Measurements from ENCODE around the gene ARPC1A. TPM values are rescaled to one million over a fixed set of nuclear protein-coding genes. Genes with fewer than 3 reads are reported as not detected.

The ARPC1A gene
- total RNA-seq, 1 experiment from 2014 or later, result 149 TPM

DNA sequence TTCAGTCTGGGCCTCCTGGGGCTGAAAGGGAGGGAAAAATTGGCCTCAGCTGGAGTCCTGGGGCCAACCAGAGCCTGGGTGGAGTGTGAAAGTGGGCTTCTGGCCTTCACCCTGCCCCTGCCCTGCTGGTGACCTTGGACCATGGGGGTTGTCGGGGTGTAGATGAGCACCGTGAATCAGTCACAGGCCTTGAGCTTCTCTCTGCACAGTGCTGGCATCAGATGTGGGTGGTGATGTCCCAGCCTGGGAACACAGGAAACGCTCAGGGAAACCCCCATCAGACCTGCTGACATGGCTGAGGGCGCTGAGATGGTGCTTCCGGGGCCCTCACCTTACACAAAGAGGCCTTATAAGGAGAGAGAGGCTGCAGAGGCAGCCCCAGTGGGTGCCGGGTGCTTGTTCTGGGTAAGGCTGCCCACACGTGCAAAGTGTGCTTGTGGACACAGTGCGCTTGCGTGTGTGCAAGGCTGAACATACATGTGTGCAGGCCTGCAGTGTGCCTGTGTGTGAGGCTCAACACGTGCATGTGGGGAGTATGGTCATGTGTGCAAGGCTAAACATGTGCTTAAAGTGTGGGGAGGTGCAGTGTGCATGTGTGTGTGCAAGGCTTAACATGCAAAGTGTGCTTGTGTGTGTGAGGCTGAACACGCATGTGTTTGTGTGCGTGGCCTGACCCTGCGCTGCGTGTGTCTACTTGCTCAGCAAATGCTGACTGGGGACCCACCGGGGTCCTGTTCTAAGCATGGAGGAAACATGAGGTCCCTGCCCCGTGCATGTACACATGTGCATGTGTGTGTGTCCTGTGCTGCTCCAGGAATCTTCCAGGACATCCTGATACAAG lies 55.3 kb downstream of the ARPC1A start:
- Mint-ChIP-seq H3K9me3 (ENCODE audit: unreplicated experiment) (no peaks in the 10 kb centered on the region), H3K36me3 (ENCODE audit: insufficient read depth, unreplicated experiment) (peaks cover 43% of the 10 kb centered on the region), H3K4me3 (ENCODE audit: unreplicated experiment) (no peak overlapping the region), H3K4me1 (ENCODE audit: insufficient read depth, unreplicated experiment) (peaks cover 18% of the 10 kb centered on the region), H3K27ac (ENCODE audit: low read depth, unreplicated experiment) (no peak overlapping the region), H3K27me3 (ENCODE audit: insufficient read depth, unreplicated experiment) (no peaks in the 10 kb centered on the region)
- TF ChIP-seq, protein P1, sequence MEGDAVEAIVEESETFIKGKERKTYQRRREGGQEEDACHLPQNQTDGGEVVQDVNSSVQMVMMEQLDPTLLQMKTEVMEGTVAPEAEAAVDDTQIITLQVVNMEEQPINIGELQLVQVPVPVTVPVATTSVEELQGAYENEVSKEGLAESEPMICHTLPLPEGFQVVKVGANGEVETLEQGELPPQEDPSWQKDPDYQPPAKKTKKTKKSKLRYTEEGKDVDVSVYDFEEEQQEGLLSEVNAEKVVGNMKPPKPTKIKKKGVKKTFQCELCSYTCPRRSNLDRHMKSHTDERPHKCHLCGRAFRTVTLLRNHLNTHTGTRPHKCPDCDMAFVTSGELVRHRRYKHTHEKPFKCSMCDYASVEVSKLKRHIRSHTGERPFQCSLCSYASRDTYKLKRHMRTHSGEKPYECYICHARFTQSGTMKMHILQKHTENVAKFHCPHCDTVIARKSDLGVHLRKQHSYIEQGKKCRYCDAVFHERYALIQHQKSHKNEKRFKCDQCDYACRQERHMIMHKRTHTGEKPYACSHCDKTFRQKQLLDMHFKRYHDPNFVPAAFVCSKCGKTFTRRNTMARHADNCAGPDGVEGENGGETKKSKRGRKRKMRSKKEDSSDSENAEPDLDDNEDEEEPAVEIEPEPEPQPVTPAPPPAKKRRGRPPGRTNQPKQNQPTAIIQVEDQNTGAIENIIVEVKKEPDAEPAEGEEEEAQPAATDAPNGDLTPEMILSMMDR (IDR thresholded peaks at IDR 0.05; ENCODE audit: unreplicated experiment), result no peak
- DNase-seq (ENCODE audit: unreplicated experiment), result no peak
- CTCF ChIA-PET, result interaction anchor here (0.6 to 1.1 kb wide), 2 partner anchors 9 to 45 kb away, joined by 3 read pairs; no protein-coding TSS in a partner anchor
- intact Hi-C loops (cut with micrococcal nuclease), result no loop called here
- POLR2A ChIA-PET, result interaction anchor here (2.9 kb wide), 1 partner anchor 27 kb away, joined by 36 read pairs; the partner anchor contains the start of genes BUD31 and PDAP1
- BruUV-seq (replicated peaks), result no TSS peak

DNA sequence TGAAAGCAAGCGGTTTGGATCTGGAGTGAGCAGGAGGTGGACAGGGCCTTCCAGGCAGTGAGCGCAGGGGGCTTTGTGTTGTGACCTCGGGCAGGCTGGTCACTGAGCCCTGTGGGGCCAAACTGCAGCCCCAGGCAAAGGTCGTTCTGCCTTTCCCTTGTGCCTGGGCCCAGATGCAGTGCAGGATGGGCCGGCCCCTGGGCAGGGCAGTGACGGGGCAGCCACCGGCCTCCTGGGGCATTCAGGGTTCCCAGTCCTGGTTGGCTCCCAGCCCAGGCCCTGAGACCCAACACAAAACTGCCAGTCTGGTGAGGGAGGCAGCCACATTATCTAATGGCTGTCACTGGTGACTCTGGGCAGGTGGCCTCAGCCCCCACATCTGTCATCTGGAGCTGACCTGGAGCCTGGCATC lies 56.0 kb downstream of the ARPC1A start:
- Mint-ChIP-seq H3K4me1 (ENCODE audit: insufficient read depth, unreplicated experiment) (peaks cover 18% of the 10 kb centered on the region), H3K9me3 (ENCODE audit: unreplicated experiment) (no peaks in the 10 kb centered on the region), H3K27ac (ENCODE audit: low read depth, unreplicated experiment) (no peak overlapping the region), H3K27me3 (ENCODE audit: insufficient read depth, unreplicated experiment) (no peaks in the 10 kb centered on the region), H3K4me3 (ENCODE audit: unreplicated experiment) (no peak overlapping the region), H3K36me3 (ENCODE audit: insufficient read depth, unreplicated experiment) (peaks cover 42% of the 10 kb centered on the region)
- intact Hi-C loops (cut with micrococcal nuclease), result no loop called here
- no TSS peak for BruUV-seq (replicated peaks)
- POLR2A ChIA-PET, result interaction anchor here (1.1 kb wide), 1 partner anchor 27 kb away, joined by 3 read pairs; the partner anchor contains the start of gene BUD31
- TF ChIP-seq, protein P1 (IDR thresholded peaks at IDR 0.05; ENCODE audit: unreplicated experiment), result no peak
- DNase-seq (ENCODE audit: unreplicated experiment), result no peak
- CTCF ChIA-PET, result no interaction called here

DNA sequence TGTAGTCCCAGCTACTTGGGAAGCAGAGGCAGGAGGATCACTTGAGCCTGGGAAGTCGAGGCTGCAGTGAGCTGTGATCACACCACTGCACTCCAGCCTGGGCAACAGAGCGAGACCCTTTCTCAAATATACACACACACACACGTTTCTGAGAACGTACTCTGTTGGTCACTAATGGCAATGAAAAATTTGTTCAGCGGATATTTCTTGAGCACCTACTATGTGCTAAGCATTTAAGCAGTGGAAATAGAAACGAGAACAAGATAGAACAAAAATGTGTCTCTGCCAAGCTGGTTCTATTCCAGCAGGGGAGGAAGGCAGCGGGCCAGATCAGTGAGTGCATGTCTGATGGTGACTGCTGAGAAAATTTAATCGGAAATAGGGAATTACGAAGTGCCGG lies 57.5 kb downstream of the ARPC1A start:
- DNase-seq (ENCODE audit: unreplicated experiment), result no peak
- Mint-ChIP-seq H3K4me3 (ENCODE audit: unreplicated experiment) (no peak overlapping the region), H3K27ac (ENCODE audit: low read depth, unreplicated experiment) (no peak overlapping the region), H3K36me3 (ENCODE audit: insufficient read depth, unreplicated experiment) (peaks cover 43% of the 10 kb centered on the region), H3K9me3 (ENCODE audit: unreplicated experiment) (no peaks in the 10 kb centered on the region), H3K27me3 (ENCODE audit: insufficient read depth, unreplicated experiment) (no peaks in the 10 kb centered on the region), H3K4me1 (ENCODE audit: insufficient read depth, unreplicated experiment) (peaks cover 18% of the 10 kb centered on the region)
- ChIA-PET POLR2A (interaction anchor here (1.0 kb wide), 1 partner anchor 25 kb away, joined by 3 read pairs; no protein-coding TSS in a partner anchor), CTCF (interaction anchor here (1.2 kb wide), 1 partner anchor 18 kb away, joined by 3 read pairs; no protein-coding TSS in a partner anchor)
- TF ChIP-seq, protein P1 (IDR thresholded peaks at IDR 0.05; ENCODE audit: unreplicated experiment), result no peak
- intact Hi-C loops (cut with micrococcal nuclease), result no loop called here
- BruUV-seq (replicated peaks), result no TSS peak

DNA sequence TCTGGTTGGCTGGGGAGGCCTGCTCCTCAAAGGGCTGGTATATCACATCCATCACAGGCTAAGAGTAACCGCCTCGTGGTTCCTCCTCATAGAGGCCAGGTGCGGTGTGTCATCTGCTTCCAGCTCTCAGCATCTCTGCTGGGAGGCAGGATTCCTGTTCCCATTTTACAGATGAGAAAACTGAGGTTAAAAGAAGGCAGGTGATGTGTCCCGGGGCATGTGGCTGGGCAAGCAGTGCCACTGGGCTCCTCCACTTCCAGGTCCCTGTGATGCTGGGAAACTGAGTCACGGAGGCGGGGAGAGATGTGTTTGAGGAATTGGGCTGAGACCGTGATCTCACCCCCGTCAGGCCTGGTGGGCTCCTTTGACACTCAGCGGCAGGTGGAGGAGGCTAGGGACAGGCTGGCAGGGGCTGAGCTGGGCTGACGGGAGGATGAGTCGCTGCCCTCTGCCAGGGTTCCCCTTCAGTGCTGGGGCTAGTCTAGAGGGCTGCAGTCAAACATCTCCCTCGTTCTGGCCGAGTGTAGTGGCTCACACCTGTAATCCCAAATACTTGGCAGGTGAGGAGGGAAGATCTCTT lies 58.2 kb downstream of the ARPC1A start:
- H3K4me3 Mint-ChIP-seq (ENCODE audit: unreplicated experiment), result no peak overlapping the region
- DNase-seq (ENCODE audit: unreplicated experiment), result no peak
- peaks cover 17% of the 10 kb centered on the region for H3K4me1 Mint-ChIP-seq (ENCODE audit: insufficient read depth, unreplicated experiment)
- TF ChIP-seq, protein P1 (IDR thresholded peaks at IDR 0.05; ENCODE audit: unreplicated experiment), result no peak
- ChIA-PET CTCF (no interaction called here), POLR2A (no interaction called here)
- no TSS peak for BruUV-seq (replicated peaks)
- no peak overlapping the region for H3K27ac Mint-ChIP-seq (ENCODE audit: low read depth, unreplicated experiment)
- intact Hi-C loops (cut with micrococcal nuclease), result no loop called here
- no peaks in the 10 kb centered on the region for H3K27me3 Mint-ChIP-seq (ENCODE audit: insufficient read depth, unreplicated experiment)
- H3K36me3 Mint-ChIP-seq (ENCODE audit: insufficient read depth, unreplicated experiment), result peaks cover 45% of the 10 kb centered on the region
- H3K9me3 Mint-ChIP-seq (ENCODE audit: unreplicated experiment), result no peaks in the 10 kb centered on the region
